Smooth muscle cell (in vitro differentiated cells): ENCODE results near the gene CYSRT1. TPM values are rescaled to one million over a fixed set of nuclear protein-coding genes. Genes with fewer than 3 reads are reported as not detected.

Experiments used
- DNase-seq: peaks from one replicate; lab custom pipeline; 2025; ENCODE audit not compliant: unreplicated experiment; lab: John Stamatoyannopoulos, UW
- H2AFZ ChIP-seq: fragments of 200-600 bp; sonication (generic); 2 replicates; pipeline ENCODE4 v1.6.0; 2016; ENCODE audit warnings: antibody characterized with exemption, low read depth, mild to moderate bottlenecking
- H3F3A ChIP-seq: fragments of 200-600 bp; sonication (generic); 2 replicates; pipeline ENCODE4 v1.6.0; 2017; ENCODE audit warnings: antibody characterized with exemption, low read depth
- H3K27ac ChIP-seq: fragments of 200-600 bp; sonication (generic); 2 replicates; pipeline ENCODE4 v1.5.1; 2016; ENCODE audit warnings: low read depth, mild to moderate bottlenecking
- H3K27me3 ChIP-seq: fragments of 200-600 bp; sonication (generic); 2 replicates; pipeline ENCODE4 v1.6.1; 2016; ENCODE audit warnings: low read depth, mild to moderate bottlenecking
- H3K36me3 ChIP-seq: fragments of 200-600 bp; sonication (generic); 2 replicates; pipeline ENCODE4 v1.5.1; 2016; ENCODE audit warnings: low read depth
- H3K4me1 ChIP-seq: fragments of 200-600 bp; sonication (generic); 2 replicates; pipeline ENCODE4 v1.5.1; 2016; ENCODE audit warnings: low read depth
- H3K4me2 ChIP-seq: fragments of 200-600 bp; sonication (generic); 2 replicates; pipeline ENCODE4 v1.6.0; 2016; ENCODE audit warnings: mild to moderate bottlenecking
- H3K4me3 ChIP-seq: fragments of 200-600 bp; sonication (generic); 2 replicates; pipeline ENCODE4 v1.5.1; 2016; ENCODE audit warnings: mild to moderate bottlenecking
- H3K79me2 ChIP-seq: fragments of 200-600 bp; sonication (generic); 2 replicates; pipeline ENCODE4 v1.6.0; 2016; ENCODE audit warnings: low read depth, mild to moderate bottlenecking
- H3K9ac ChIP-seq: fragments of 200-600 bp; sonication (generic); 2 replicates; pipeline ENCODE4 v1.6.0; 2016; ENCODE audit warnings: low read depth
- H3K9me3 ChIP-seq: fragments of 200-600 bp; sonication (generic); replicated peaks from 2 replicates; pipeline ENCODE4 v1.5.1; 2016; ENCODE audit warnings: low read depth
- H4K20me1 ChIP-seq: fragments of 200-600 bp; sonication (generic); 2 replicates; pipeline ENCODE4 v1.6.0; 2016; ENCODE audit warnings: low read depth
- WGBS: methylation state at CpG from one replicate; pipeline ENCODE4 v1.1.7; 2016; ENCODE audit warnings: low lambda C conversion rate; 5-methylcytosine and 5-hydroxymethylcytosine counted together
- polyA plus RNA-seq: library from polyadenylated mRNA; unstranded; fragments of >200 nt; fragmentation: Nextera tagmentation; extraction: Ambion mirVana; gene quantifications from 2 replicates; pipeline ENCODE4 v1.2.1, GENCODE V29; 2016
- total RNA-seq: library from RNA; depleted of rRNA; stranded (reverse); fragments of >200 nt; gene quantifications from 2 replicates; pipeline ENCODE4 v1.2.3, GENCODE V29; 2014
- TF ChIP-seq, protein P1 (sequence below): fragments of 200-600 bp; sonication (generic); IDR thresholded peaks from 2 replicates; pipeline ENCODE4 v1.5.1; 2017; ENCODE audit warnings: borderline replicate concordance, mild to moderate bottlenecking, antibody characterized with exemption; ENCODE audit not compliant: insufficient read depth, poor library complexity, severe bottlenecking

CYSRT1 gene
- total and polyA plus RNA-seq, 2 experiments from 2014 or later: 2.3 to 2.4 TPM

DNA sequence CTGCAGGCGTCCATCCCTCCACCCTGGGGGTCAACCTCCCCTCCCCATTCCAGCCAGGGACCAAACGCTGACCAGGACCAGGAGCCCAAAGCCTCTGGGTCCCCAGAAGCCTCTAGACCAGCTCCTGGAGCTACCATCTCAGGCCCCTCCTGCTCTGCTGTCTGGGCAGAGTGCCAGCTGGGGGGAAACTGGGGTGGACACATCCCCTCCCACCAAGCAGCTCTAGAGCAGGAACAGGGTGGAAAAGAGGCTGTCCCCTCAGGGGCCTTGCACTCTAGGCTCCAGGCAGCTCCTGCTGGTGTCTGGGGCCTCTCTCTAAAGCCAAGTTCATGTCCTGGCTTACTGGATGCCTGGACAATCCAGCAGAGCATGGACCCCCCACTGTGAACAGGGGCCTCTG, 32.1 kb upstream of the CYSRT1 start:
- Histone ChIP-seq H2AFZ (no peak overlapping the region), H3K4me1 (peaks cover 9% of the 10 kb centered on the region), H3K36me3 (no peaks in the 10 kb centered on the region), H3K27me3 (no peaks in the 10 kb centered on the region), H4K20me1 (peaks cover 54% of the 10 kb centered on the region), H3K4me2 (no peak overlapping the region), H3K79me2 (peaks cover 45% of the 10 kb centered on the region), H3K9me3 (no peaks in the 10 kb centered on the region), H3K9ac (no peak overlapping the region), H3K27ac (no peak overlapping the region), H3F3A (peaks cover 12% of the 10 kb centered on the region), H3K4me3 (no peak overlapping the region)
- DNase-seq: no peak
- 88% methylated on average over 2 of the region's 2 CpGs for WGBS
- TF ChIP-seq, protein P1, sequence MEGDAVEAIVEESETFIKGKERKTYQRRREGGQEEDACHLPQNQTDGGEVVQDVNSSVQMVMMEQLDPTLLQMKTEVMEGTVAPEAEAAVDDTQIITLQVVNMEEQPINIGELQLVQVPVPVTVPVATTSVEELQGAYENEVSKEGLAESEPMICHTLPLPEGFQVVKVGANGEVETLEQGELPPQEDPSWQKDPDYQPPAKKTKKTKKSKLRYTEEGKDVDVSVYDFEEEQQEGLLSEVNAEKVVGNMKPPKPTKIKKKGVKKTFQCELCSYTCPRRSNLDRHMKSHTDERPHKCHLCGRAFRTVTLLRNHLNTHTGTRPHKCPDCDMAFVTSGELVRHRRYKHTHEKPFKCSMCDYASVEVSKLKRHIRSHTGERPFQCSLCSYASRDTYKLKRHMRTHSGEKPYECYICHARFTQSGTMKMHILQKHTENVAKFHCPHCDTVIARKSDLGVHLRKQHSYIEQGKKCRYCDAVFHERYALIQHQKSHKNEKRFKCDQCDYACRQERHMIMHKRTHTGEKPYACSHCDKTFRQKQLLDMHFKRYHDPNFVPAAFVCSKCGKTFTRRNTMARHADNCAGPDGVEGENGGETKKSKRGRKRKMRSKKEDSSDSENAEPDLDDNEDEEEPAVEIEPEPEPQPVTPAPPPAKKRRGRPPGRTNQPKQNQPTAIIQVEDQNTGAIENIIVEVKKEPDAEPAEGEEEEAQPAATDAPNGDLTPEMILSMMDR: no peak

DNA sequence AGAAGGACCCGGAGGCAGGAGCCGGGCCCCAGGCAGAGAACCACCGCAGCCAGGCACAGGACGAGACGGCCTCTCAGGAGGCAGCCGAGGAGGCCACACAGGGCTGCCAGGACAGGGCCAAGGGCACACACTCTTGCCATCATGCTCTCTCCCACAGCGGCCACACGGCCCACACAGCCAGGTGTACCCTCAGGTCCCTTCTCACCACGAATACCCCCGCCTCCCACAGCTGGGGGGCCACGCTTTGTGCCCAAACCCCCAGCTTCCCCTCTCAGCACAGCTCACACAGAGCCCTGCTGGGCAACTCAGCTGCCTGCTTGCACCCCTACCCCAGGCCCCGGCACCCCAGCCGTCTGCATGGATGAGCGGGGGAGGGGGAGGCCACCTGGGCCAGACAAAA, 31.2 kb upstream of the CYSRT1 start:
- Histone ChIP-seq H3K9ac (no peak overlapping the region), H3F3A (peaks cover 12% of the 10 kb centered on the region), H3K27me3 (no peaks in the 10 kb centered on the region), H4K20me1 (peaks cover 63% of the 10 kb centered on the region), H3K9me3 (no peaks in the 10 kb centered on the region), H3K27ac (no peak overlapping the region), H2AFZ (no peak overlapping the region), H3K79me2 (peaks cover 49% of the 10 kb centered on the region), H3K36me3 (no peaks in the 10 kb centered on the region), H3K4me2 (no peak overlapping the region), H3K4me1 (peaks cover 11% of the 10 kb centered on the region), H3K4me3 (no peak overlapping the region)
- WGBS: 92% methylated on average over 14 of the region's 14 CpGs
- TF ChIP-seq, protein P1: no peak
- no peak for DNase-seq

DNA sequence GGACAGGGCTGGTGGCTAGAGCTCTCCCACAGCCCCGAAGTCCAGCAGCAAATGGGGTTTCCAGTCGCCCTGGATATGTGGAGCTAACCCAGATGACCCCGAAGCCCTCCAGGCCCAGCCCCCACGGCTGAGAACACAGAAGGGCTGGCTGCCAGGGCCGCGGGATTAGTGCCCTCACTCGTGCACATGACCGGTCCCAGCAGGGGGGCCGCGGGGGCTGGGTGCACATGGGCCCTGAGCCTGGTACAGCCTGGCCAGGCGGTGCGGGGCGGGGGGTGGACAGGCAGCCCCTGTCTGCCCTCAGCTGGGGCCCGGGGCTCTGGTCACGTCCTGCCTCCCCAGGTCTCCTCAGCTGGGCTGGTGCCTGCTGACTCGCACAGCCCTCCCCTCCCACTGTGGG, 30.6 kb upstream of the CYSRT1 start:
- Histone ChIP-seq H3K27ac (no peak overlapping the region), H3K4me1 (peaks cover 15% of the 10 kb centered on the region), H3K4me2 (no peak overlapping the region), H3K4me3 (no peak overlapping the region), H3K9ac (no peak overlapping the region), H3K36me3 (no peaks in the 10 kb centered on the region), H2AFZ (no peak overlapping the region), H3K9me3 (no peaks in the 10 kb centered on the region), H3K27me3 (no peaks in the 10 kb centered on the region), H3F3A (peaks cover 10% of the 10 kb centered on the region), H4K20me1 (peaks cover 67% of the 10 kb centered on the region), H3K79me2 (peaks cover 52% of the 10 kb centered on the region)
- TF ChIP-seq, protein P1: no peak
- 92% methylated on average over 15 of the region's 16 CpGs for WGBS
- DNase-seq: no peak

DNA sequence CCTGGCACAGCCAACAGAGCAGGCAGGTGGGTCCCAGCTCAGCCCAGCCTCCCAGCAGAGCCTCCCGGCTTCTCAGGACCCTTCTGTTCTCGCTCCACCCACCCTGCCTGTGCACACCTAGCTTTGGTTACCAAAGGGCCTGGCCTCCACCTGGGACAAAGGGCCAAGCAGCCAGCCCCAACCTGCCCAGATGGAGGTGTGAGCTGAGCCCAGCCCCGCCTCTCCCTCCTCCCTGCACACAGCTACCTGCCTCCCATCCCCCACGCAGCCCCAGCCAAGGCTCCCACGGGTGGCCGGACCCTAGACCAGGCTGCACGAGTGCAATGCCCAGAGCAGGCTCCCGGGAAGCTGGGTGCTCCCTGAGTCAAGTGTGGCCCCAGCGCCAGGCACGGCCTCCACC, 30.1 kb upstream of the CYSRT1 start:
- Histone ChIP-seq H3K27ac (no peak overlapping the region), H3K4me2 (no peak overlapping the region), H3K4me1 (peaks cover 15% of the 10 kb centered on the region), H3K27me3 (no peaks in the 10 kb centered on the region), H3F3A (peaks cover 5% of the 10 kb centered on the region), H2AFZ (no peak overlapping the region), H3K4me3 (no peak overlapping the region), H3K79me2 (peaks cover 52% of the 10 kb centered on the region), H3K36me3 (no peaks in the 10 kb centered on the region), H3K9me3 (no peaks in the 10 kb centered on the region), H3K9ac (no peak overlapping the region), H4K20me1 (peaks cover 66% of the 10 kb centered on the region)
- DNase-seq: no peak
- TF ChIP-seq, protein P1: no peak
- 97% methylated on average over 8 of the region's 10 CpGs for WGBS
